Muscle of leg (tissue), 11 donors: Measurements from ENCODE around the gene DHRS7. TPM values are rescaled to one million over a fixed set of nuclear protein-coding genes. Genes with fewer than 3 reads are reported as not detected.

Experiments used
- DNase-seq: peaks from one replicate; pipeline ENCODE4 v3.0.0; 2013
- H3K27ac ChIP-seq: one replicate; pipeline ENCODE4 v1.5.1; 2013; ENCODE audit warnings: mild to moderate bottlenecking, low read length, control low read depth
- H3K27me3 ChIP-seq: one replicate; pipeline ENCODE4 v1.6.1; 2013; ENCODE audit warnings: low read length; ENCODE audit not compliant: control insufficient read depth, insufficient read depth
- H3K36me3 ChIP-seq: one replicate; pipeline ENCODE4 v1.6.1; 2013; ENCODE audit warnings: low read length; ENCODE audit not compliant: control insufficient read depth, insufficient read depth
- H3K4me1 ChIP-seq: one replicate; pipeline ENCODE4 v1.6.1; 2013; ENCODE audit warnings: low read length; ENCODE audit not compliant: control insufficient read depth, insufficient read depth
- H3K4me3 ChIP-seq: one replicate; pipeline ENCODE4 v1.5.1; 2013; ENCODE audit warnings: low read length, control low read depth
- H3K9me3 ChIP-seq: replicated peaks from 2 replicates; pipeline ENCODE4 v1.6.1; 2013; ENCODE audit warnings: low read depth, low read length; ENCODE audit not compliant: control insufficient read depth
- WGBS: methylation state at CpG from one replicate; pipeline ENCODE4 v1.1.5; 2013; ENCODE audit warnings: missing lambda C conversion rate; ENCODE audit not compliant: insufficient coverage; 5-methylcytosine and 5-hydroxymethylcytosine counted together
- polyA plus RNA-seq, 8 donors: library from polyadenylated mRNA; unstranded; fragments of 120-200 nt; gene quantifications; one replicate each; pipeline versions ENCODE4 v1.2.1 to v1.2.3, GENCODE V29; 2013; ENCODE audit warnings: inconsistent platforms in 1 of 8, low replicate concordance in 1 of 8; ENCODE audit not compliant: insufficient read length in 8 of 8, insufficient read depth in 1 of 8
- total RNA-seq: library from RNA; stranded (reverse); fragments of 120-200 nt; gene quantifications from one replicate; pipeline ENCODE4 v1.2.4, GENCODE V29; 2013

DHRS7 gene
- total and polyA plus RNA-seq, 9 donors, result 61.9 to 88.4 (median 70.2) TPM

DNA sequence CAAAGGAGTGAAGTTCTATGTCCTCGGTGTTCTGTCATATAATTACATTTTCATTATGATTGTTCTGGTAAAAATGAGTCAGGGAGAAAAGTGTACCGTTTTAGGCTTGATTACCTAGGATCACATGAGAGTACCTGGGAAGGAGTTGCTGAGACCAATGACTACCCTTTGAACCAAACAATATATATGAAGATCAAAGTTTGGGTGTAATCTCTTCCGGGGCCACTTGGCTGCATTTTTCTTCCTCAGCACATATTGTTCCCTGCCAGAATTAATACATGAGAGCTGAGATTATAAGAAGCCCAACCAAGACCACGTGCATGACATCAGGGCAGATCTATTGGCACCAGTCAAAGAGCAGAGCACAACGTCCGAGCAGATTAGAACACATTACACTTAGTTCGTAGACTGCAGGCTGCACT, 41.1 kb upstream of the DHRS7 start:
- Histone ChIP-seq H3K9me3 (no peaks in the 10 kb centered on the region), H3K27me3 (no peaks in the 10 kb centered on the region), H3K4me3 (no peak overlapping the region), H3K27ac (no peak overlapping the region), H3K36me3 (no peaks in the 10 kb centered on the region), H3K4me1 (peaks cover 5% of the 10 kb centered on the region)
- no CpG with 5 or more reads among the region's 7 CpGs for WGBS
- no peak for DNase-seq

- Histone ChIP-seq H3K27ac (peak overlapping the region; percentile 60), H3K9me3 (no peaks in the 10 kb centered on the region), H3K4me1 (peaks cover 5% of the 10 kb centered on the region), H3K36me3 (no peaks in the 10 kb centered on the region), H3K4me3 (no peak overlapping the region), H3K27me3 (no peaks in the 10 kb centered on the region)
- WGBS, result no CpG with 5 or more reads among the region's 6 CpGs
- peak; percentile 24 for DNase-seq
Observed at GRCh38 chr14:60204843-60205774, 39.9 kb upstream of the DHRS7 start.

DNA sequence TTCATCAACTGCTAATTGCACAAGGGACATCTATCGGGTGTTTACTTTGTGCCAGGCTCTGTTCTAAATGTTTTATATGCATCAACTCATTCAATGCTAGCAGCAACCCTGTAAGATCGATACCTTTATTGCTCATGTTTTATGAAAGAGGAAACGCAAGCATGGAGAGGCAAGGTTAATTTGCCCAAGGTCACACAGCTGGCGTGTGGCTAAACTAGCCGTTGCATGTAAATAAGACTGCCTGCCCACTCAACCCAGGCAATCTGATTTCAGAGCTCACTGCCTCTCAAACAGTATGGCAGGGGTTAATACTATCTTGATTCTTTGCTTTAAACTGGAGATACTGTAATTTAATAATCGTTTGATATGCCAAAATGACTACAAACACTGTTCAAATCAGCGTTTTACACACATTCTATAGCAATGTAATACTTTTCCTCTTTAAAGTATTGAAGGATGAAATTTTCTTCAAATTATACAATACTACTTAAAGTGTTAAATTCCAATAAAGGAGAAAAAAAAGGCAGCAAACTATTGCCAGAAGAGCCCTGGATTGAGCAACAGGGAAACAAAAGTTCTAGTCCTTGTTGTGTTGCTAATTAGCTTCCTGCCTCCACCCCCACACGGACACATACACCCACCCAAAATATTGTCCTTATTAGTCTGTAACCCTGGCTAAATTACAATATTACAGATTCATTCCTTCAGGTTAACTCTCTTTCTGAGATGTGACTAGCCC, 39.1 kb upstream of the DHRS7 start:
- peaks cover 5% of the 10 kb centered on the region for H3K4me1 ChIP-seq
- DNase-seq, result no peak
- no peaks in the 10 kb centered on the region for H3K36me3 ChIP-seq
- WGBS, result 24% methylated on average over 3 of the region's 8 CpGs
- H3K4me3 ChIP-seq, result no peak overlapping the region
- H3K27me3 ChIP-seq, result no peaks in the 10 kb centered on the region
- H3K9me3 ChIP-seq, result no peaks in the 10 kb centered on the region
- peak overlapping the region; percentile 60 for H3K27ac ChIP-seq

- peaks cover 3% of the 10 kb centered on the region for H3K9me3 ChIP-seq
- H3K27ac ChIP-seq, result no peak overlapping the region
- no peak for DNase-seq
- H3K27me3 ChIP-seq, result peaks cover 3% of the 10 kb centered on the region
- peaks cover 2% of the 10 kb centered on the region for H3K4me1 ChIP-seq
- no peak overlapping the region for H3K4me3 ChIP-seq
- H3K36me3 ChIP-seq, result no peaks in the 10 kb centered on the region
Observed at GRCh38 chr14:60199321-60199720, 34.1 kb upstream of the DHRS7 start.

DNA sequence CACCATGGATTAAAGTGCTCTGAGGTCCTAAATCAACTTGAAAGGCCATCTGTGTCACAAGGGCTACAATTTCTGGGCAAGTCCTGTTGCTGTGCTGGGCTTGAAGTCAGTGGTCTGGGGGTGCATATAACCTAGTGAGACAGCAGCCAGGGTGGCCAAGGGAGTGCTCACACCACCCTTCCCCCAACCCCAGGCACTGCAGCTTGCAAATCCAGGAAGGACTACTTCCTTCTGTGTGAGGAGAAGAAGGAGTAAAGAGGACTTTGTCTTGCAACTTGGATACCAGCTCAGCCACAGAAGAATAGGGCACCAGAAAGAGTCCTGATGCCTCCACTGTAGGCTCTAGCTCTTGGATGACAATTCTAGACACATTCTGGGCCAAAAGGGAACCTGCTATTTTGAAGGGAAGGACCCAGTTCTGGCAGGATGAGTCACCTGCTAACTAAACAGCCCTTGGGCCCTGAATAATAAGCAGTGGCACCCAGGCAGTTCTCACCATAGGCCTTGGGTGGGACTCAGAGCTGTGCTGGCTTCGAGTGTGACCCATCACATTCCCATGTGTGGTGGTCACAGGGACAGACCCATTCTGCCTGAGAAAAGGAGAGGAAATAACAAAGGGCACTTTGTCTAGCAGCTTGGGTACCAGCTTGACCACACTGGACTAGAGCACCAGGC, 32.6 kb upstream of the DHRS7 start:
- DNase-seq, result no peak
- Histone ChIP-seq H3K9me3 (peaks cover 3% of the 10 kb centered on the region), H3K27me3 (peaks cover 3% of the 10 kb centered on the region), H3K4me3 (no peak overlapping the region), H3K27ac (no peak overlapping the region), H3K4me1 (no peaks in the 10 kb centered on the region), H3K36me3 (no peaks in the 10 kb centered on the region)
- whole genome bisulfite sequencing, result 86% methylated on average over 1 of the region's 1 CpG

GRCh38 chr14:60196291-60196690, 31.1 kb upstream of the DHRS7 start:
- no peak for DNase-seq
- Histone ChIP-seq H3K27me3 (peaks cover 3% of the 10 kb centered on the region), H3K4me3 (no peak overlapping the region), H3K36me3 (no peaks in the 10 kb centered on the region), H3K4me1 (no peaks in the 10 kb centered on the region), H3K9me3 (peaks cover 3% of the 10 kb centered on the region), H3K27ac (no peak overlapping the region)
- WGBS, result no CpG with 5 or more reads among the region's 2 CpGs

DNA sequence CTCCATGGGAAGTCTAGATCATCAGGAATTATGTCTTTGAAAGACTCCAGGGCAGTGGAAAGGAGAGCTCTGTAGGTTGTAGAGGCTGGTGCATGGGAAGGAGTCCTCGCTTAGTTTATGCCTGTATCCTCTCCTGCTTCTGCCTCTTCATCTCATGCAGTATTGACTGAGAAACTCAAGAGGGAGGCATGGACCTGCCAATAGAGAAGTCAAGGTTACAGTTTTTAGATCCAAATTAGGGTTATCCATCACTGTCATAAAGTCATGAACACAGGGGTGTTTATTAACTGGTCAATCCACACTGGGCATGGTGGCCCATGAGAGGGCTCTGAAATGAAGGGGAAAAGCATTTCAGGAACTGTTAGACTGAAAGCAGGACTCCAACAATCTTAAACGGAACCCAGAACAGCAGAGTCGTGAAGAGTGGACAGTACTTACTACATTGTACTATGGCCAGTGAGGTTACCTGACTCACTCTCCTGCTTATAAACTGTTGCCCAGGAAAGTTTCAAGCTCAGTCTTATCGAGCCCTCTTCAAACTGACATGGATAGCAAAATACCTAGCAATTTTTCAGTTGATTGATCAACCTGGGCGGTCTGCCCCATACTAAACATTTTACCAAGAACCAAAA, 30.1 kb upstream of the DHRS7 start:
- Histone ChIP-seq H3K4me3 (no peak overlapping the region), H3K36me3 (no peaks in the 10 kb centered on the region), H3K27ac (no peak overlapping the region), H3K9me3 (peaks cover 3% of the 10 kb centered on the region), H3K27me3 (peaks cover 3% of the 10 kb centered on the region), H3K4me1 (no peaks in the 10 kb centered on the region)
- no peak for DNase-seq
- WGBS, result 100% methylated on average over 1 of the region's 5 CpGs

- Histone ChIP-seq H3K27me3 (no peaks in the 10 kb centered on the region), H3K4me3 (no peak overlapping the region), H3K4me1 (no peaks in the 10 kb centered on the region), H3K36me3 (no peaks in the 10 kb centered on the region), H3K9me3 (no peaks in the 10 kb centered on the region), H3K27ac (no peak overlapping the region)
- DNase-seq, result no peak
- no CpG with 5 or more reads among the region's 4 CpGs for WGBS
Observed at GRCh38 chr14:60189923-60190840, 25.0 kb upstream of the DHRS7 start.

- no peaks in the 10 kb centered on the region for H3K4me1 ChIP-seq
Observed at GRCh38 chr14:60188696-60189095, 23.5 kb upstream of the DHRS7 start.

More at GRCh38 chr14:60188696-60189095, 23.5 kb upstream of the DHRS7 start:
- no peak for DNase-seq
- Histone ChIP-seq H3K27me3 (no peaks in the 10 kb centered on the region), H3K36me3 (no peaks in the 10 kb centered on the region), H3K4me3 (no peak overlapping the region), H3K9me3 (no peaks in the 10 kb centered on the region), H3K27ac (no peak overlapping the region)
- WGBS, result no CpG with 5 or more reads among the region's 1 CpG
